Esophagus muscularis mucosa (tissue), 4 donors: ENCODE data around the gene AJAP1. TPM values are rescaled to one million over a fixed set of nuclear protein-coding genes. Genes with fewer than 3 reads are reported as not detected.

Experiments
- DNase-seq: peaks from one replicate; pipeline ENCODE4 v3.0.0-alpha.2; 2017; ENCODE audit errors: extremely low spot score
- H3K27ac ChIP-seq, 4 donors: fragments of 200-600 bp; sonication (generic); replicated peaks in 1 of 4; 1 replicate in 3 of 4; 2 replicates in 1 of 4; pipeline ENCODE4 v1.5.1; 2016 to 2019; ENCODE audit warnings: mild to moderate bottlenecking in 1 of 4
- H3K27me3 ChIP-seq, 4 donors: fragments of 200-600 bp; sonication (generic); one replicate each; pipeline versions ENCODE4 v1.5.1 to v1.6.0; 2016 to 2019
- H3K36me3 ChIP-seq, 4 donors: fragments of 200-600 bp; sonication (generic); one replicate each; pipeline ENCODE4 v1.5.1; 2016 to 2019
- H3K4me1 ChIP-seq, 4 donors: fragments of 200-600 bp; sonication (generic); one replicate each; pipeline ENCODE4 v1.5.1; 2016 to 2019
- H3K4me3 ChIP-seq, 4 donors: fragments of 200-600 bp; sonication (generic); 1 replicate in 2 of 4; 2 replicates in 2 of 4; pipeline ENCODE4 v1.5.1; 2016 to 2019; ENCODE audit warnings: mild to moderate bottlenecking in 4 of 4, moderate library complexity in 1 of 4
- H3K9me3 ChIP-seq, 4 donors: fragments of 200-600 bp; sonication (generic); 1 replicate in 3 of 4; 2 replicates in 1 of 4; pipeline ENCODE4 v1.5.1; 2016 to 2019
- CTCF ChIP-seq, 3 experiments: fragments of 200-600 bp in 2 of 3; fragments of 450-650 bp in 1 of 3; sonication (generic) in 2 of 3; IDR thresholded peaks; one replicate each; pipeline ENCODE4 v1.5.1; 2017 to 2019; ENCODE audit warnings: antibody characterized with exemption in 3 of 3, mild to moderate bottlenecking in 2 of 3, moderate library complexity in 1 of 3
- EP300 ChIP-seq: sonication (generic); formaldehyde crosslinking; IDR thresholded peaks from one replicate; pipeline ENCODE4 v1.6.1; 2017; ENCODE audit warnings: antibody characterized with exemption
- POLR2A ChIP-seq: fragments of 450-650 bp; IDR thresholded peaks from one replicate; pipeline ENCODE4 v1.6.1; 2017; ENCODE audit warnings: antibody characterized with exemption, moderate library complexity, mild to moderate bottlenecking, low read depth
- POLR2AphosphoS5 ChIP-seq, 2 donors: sonication (generic); formaldehyde crosslinking; IDR thresholded peaks; one replicate each; pipeline ENCODE4 v1.6.1; 2017; ENCODE audit warnings: antibody characterized with exemption in 2 of 2
- WGBS: methylation state at CpG from one replicate; pipeline ENCODE4 v1.1.5; 2018; 5-methylcytosine and 5-hydroxymethylcytosine counted together
- intact Hi-C: fragments of 100-400 bp; cut with DNase I; formaldehyde crosslinking; loops from one replicate; pipeline ENCODE4 v1.15.1; 2023
- total RNA-seq, 4 donors: library from RNA; depleted of rRNA; stranded (reverse); fragments of >200 nt; gene quantifications; one replicate each; pipeline versions ENCODE4 v1.1.0 to v1.2.1, GENCODE V29; 2016

AJAP1 gene
- total RNA-seq, 4 donors from 2014 or later: 0.40 to 0.84 (median 0.54) TPM

GRCh38 chr1:4771721-4772120 lies 117.3 kb downstream of the AJAP1 start:
- Histone ChIP-seq H3K4me1 (no peaks in the 10 kb centered on the region), H3K36me3 (no peaks in the 10 kb centered on the region), H3K27ac (no peak overlapping the region), H3K9me3 (no peaks in the 10 kb centered on the region), H3K4me3 (no peak overlapping the region), H3K27me3 (peaks cover 0 to 43% (median 0%) of the 10 kb centered on the region in 4 donors)
- no peak for DNase-seq
- no peak for TF ChIP-seq EP300
- no peak for TF ChIP-seq POLR2AphosphoS5 (IDR thresholded peaks at IDR 0.05)
- no peak for TF ChIP-seq POLR2A
- no peak for TF ChIP-seq CTCF (IDR thresholded peaks at IDR 0.05)
- 78% methylated on average over 8 of the region's 8 CpGs for WGBS
- intact Hi-C loops: no loop called here

DNA sequence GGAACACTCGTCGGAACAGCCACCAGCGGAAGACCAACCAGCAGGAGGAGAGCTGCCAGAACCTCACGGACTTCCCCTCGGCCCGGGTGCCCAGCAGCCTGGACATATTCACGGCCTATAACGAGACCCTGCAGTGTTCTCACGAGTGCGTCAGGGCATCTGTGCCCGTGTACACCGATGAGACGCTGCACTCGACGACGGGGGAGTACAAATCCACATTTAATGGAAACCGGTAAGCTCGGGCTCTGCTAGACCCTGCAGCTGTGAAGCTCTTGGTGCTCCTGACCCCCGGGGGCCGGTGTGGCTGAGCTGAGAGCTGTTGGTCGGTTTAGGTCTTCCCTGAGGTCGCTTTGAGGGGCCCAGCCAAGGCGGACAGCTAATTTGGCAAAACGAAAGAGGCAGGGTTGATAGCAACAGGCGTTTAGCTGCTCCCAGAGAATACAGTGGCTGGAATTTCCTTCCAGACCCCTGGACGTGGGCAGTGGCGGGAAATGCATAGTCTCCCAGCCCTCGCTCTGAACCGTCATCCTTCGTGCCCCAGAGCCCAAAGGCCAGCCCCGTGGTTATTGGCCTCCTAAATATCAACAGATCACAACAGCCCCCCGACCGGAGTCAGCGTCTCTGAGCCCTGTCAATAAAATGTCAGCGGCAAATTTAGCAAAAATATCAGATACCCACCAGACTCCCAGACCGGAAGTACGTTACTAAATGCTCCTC lies 118.0 kb downstream of the AJAP1 start:
- WGBS: 82% methylated on average over 37 of the region's 37 CpGs

GRCh38 chr1:4773226-4773625 lies 118.8 kb downstream of the AJAP1 start:
- TF ChIP-seq EP300 (no peak), POLR2A (no peak), CTCF (IDR thresholded peaks at IDR 0.05) (no peak), POLR2AphosphoS5 (IDR thresholded peaks at IDR 0.05) (no peak)
- Histone ChIP-seq H3K36me3 (no peaks in the 10 kb centered on the region), H3K27me3 (peaks cover 0 to 37% (median 0%) of the 10 kb centered on the region in 4 donors), H3K4me3 (no peak overlapping the region), H3K4me1 (peaks cover 0 to 3% (median 2%) of the 10 kb centered on the region in 4 donors), H3K27ac (no peak overlapping the region), H3K9me3 (no peaks in the 10 kb centered on the region)
- intact Hi-C loops: no loop called here
- no peak for DNase-seq
- WGBS: 61% methylated on average over 7 of the region's 7 CpGs

More for the DNA sequence above, 118.0 kb downstream of the AJAP1 start:
- no peak for DNase-seq
- TF ChIP-seq POLR2AphosphoS5 (IDR thresholded peaks at IDR 0.05) (no peak), POLR2A (no peak), EP300 (no peak), CTCF (IDR thresholded peaks at IDR 0.05) (no peak)
- no peak overlapping the region for H3K27ac ChIP-seq
- peaks cover 0 to 43% (median 0%) of the 10 kb centered on the region in 4 donors for H3K27me3 ChIP-seq
- intact Hi-C loops: no loop called here
- H3K36me3 ChIP-seq: no peaks in the 10 kb centered on the region
- H3K4me3 ChIP-seq: no peak overlapping the region
- no peaks in the 10 kb centered on the region for H3K9me3 ChIP-seq
- no peaks in the 10 kb centered on the region for H3K4me1 ChIP-seq

GRCh38 chr1:4775506-4775905 lies 121.1 kb downstream of the AJAP1 start:
- H3K27me3 ChIP-seq: peaks cover 0 to 33% (median 0%) of the 10 kb centered on the region in 4 donors
- TF ChIP-seq POLR2AphosphoS5 (IDR thresholded peaks at IDR 0.05) (no peak), CTCF (IDR thresholded peaks at IDR 0.05) (no peak), EP300 (no peak), POLR2A (no peak)
- H3K4me3 ChIP-seq: no peak overlapping the region
- intact Hi-C loops: no loop called here
- WGBS: 76% methylated on average over 8 of the region's 9 CpGs
- DNase-seq: no peak
- H3K36me3 ChIP-seq: no peaks in the 10 kb centered on the region
- H3K9me3 ChIP-seq: no peaks in the 10 kb centered on the region
- peaks cover 0 to 6% (median 4%) of the 10 kb centered on the region in 4 donors for H3K4me1 ChIP-seq
- H3K27ac ChIP-seq: no peak overlapping the region

GRCh38 chr1:4778056-4778455 lies 123.6 kb downstream of the AJAP1 start:
- DNase-seq: no peak
- Histone ChIP-seq H3K9me3 (no peaks in the 10 kb centered on the region), H3K4me3 (no peak overlapping the region), H3K27ac (no peak overlapping the region), H3K36me3 (no peaks in the 10 kb centered on the region), H3K27me3 (peaks cover 0 to 38% (median 0%) of the 10 kb centered on the region in 4 donors), H3K4me1 (peaks cover 0 to 6% (median 4%) of the 10 kb centered on the region in 4 donors)
- WGBS: 42% methylated on average over 7 of the region's 7 CpGs
- intact Hi-C loops: no loop called here
- TF ChIP-seq CTCF (IDR thresholded peaks at IDR 0.05) (peak; percentile 11 to 34 (median 27)), POLR2AphosphoS5 (IDR thresholded peaks at IDR 0.05) (no peak)
